HG03378 (cell line): ENCODE data around the gene RREB1.

Source experiments
- ATAC-seq: cut with Tn5 transposase; IDR thresholded peaks from one replicate; pipeline ENCODE4 v1.9.1; 2021; ENCODE audit warnings: mild to moderate bottlenecking, moderate library complexity; ENCODE audit not compliant: unreplicated experiment

The RREB1 gene

GRCh38 chr6:7159790-7160525 is 52.2 kb downstream of the RREB1 start:
- no peak for ATAC-seq

GRCh38 chr6:7161253-7161623 is 53.5 kb downstream of the RREB1 start:
- no peak for ATAC-seq

- ATAC-seq: no peak
These were observed 54.1 kb downstream of the RREB1 start for GRCh38 chr6:7161845-7162244.

GRCh38 chr6:7163661-7164071 is 55.9 kb downstream of the RREB1 start:
- ATAC-seq: no peak

- ATAC-seq: no peak
These were observed 56.8 kb downstream of the RREB1 start for GRCh38 chr6:7164536-7165001.

- no peak for ATAC-seq
These were observed 57.5 kb downstream of the RREB1 start for GRCh38 chr6:7165002-7165889.

- ATAC-seq: no peak
These were observed 58.1 kb downstream of the RREB1 start for GRCh38 chr6:7165890-7166267.

GRCh38 chr6:7166410-7167293 is 58.9 kb downstream of the RREB1 start:
- no peak for ATAC-seq

GRCh38 chr6:7169296-7169721 is 61.5 kb downstream of the RREB1 start:
- no peak for ATAC-seq

GRCh38 chr6:7170117-7170732 is 62.5 kb downstream of the RREB1 start:
- ATAC-seq: no peak

- ATAC-seq: no peak
These were observed 63.4 kb downstream of the RREB1 start for GRCh38 chr6:7171119-7171518.

- no peak for ATAC-seq
These were observed 64.0 kb downstream of the RREB1 start for GRCh38 chr6:7171733-7172132.

GRCh38 chr6:7172649-7173048 is 64.9 kb downstream of the RREB1 start:
- no peak for ATAC-seq

- ATAC-seq: no peak
These were observed 66.2 kb downstream of the RREB1 start for GRCh38 chr6:7173843-7174503.

- ATAC-seq: no peak
These were observed 67.7 kb downstream of the RREB1 start for GRCh38 chr6:7175462-7175861.

GRCh38 chr6:7176208-7176607 is 68.4 kb downstream of the RREB1 start:
- ATAC-seq: no peak

GRCh38 chr6:7178280-7178679 is 70.5 kb downstream of the RREB1 start:
- ATAC-seq: no peak

GRCh38 chr6:7180751-7181150 is 73.0 kb downstream of the RREB1 start:
- no peak for ATAC-seq

GRCh38 chr6:7183707-7184106 is 75.9 kb downstream of the RREB1 start:
- no peak for ATAC-seq

- ATAC-seq: no peak
These were observed 76.7 kb downstream of the RREB1 start for GRCh38 chr6:7184502-7184901.
